ENCODE results near the gene PHB1.
"Not testable (repeated sequence)": the region's sequence is repeated elsewhere in the genome, so short reads cannot be mapped to it uniquely, and the experiment has no call there.

Gene PHB1

DNA sequence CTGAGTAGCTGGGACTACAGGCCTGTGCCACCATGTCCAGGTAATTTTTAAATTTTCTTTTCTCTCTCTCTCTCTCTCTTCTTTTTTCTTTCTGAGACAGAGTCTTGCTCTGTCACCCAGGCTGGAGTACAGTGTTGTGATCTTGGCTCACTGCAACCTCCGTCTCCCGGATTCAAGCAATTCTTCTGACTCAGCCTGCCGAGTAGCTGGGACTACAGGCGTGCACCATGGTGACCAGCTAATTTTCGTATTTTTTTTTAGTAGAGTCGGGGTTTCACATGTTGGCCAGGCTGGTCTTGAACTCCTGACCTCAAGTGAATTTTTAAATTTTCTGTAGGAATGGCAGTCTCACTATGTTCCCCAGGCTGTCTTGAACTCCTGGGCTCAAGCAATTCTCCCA, 41.6 kb downstream of the PHB1 start:
- DNase-seq, result no peak

DNA sequence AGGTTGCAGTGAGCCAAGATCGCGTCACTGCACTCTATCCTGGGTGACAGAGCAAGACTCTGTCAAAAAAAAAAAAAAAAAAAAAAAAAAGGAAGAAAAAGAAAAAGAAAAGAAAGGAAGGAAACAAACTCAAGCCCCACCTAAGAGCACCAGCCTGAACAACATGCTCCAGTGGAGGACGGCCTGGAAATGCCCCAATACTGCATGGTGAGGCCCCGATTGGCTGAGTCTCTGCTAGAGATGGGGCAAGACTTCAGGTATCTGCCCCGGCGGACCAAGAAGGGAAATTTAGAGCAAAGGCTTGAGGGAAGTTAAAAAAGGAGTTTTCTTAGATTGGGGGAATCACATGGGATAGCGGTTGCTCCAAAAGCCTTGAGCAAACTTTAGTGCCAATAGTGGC, 42.3 kb downstream of the PHB1 start:
- DNase-seq, result no peak

DNA sequence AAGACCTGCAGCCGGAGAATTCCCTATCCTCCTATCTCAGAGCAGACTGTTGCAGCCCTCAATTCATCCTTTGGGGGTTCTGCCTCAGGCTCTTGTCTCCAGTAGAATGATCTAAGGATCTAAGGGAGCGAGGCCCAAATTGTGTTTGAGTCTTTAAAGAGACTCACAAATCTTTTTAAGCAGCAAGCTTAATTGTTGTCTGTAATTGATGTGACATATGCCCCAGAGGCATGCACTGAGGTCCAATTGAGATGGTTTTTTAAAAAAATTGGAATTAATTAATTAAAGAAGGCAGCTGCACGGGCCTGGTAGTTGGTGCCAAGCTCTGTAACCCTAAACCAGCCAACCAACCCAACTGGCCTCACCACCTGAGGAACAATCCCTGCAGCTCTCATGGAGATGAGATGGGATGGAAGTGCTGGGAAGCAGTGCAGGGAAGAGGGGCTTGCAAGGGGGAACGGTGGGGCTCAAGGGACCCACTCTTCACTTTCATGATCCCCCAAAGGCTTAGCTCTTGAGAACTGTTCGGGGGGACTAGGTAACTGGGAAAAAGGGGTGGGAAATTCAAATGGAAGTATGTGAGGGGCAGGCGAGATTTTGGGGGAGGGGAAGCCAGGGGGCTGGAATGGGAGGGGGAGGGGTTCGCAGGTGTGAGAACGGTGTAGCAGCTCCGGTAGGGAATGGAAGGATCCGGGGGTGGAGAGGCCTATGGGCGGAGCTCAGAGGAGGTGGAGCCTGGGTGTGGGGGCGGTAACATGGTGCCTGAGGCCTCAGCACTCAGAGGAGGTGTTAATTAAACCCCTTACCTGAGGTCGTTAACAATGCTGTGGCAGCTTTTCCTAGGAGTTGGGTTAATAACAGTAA, 43.5 kb downstream of the PHB1 start:
- DNase-seq, result no peak

DNA sequence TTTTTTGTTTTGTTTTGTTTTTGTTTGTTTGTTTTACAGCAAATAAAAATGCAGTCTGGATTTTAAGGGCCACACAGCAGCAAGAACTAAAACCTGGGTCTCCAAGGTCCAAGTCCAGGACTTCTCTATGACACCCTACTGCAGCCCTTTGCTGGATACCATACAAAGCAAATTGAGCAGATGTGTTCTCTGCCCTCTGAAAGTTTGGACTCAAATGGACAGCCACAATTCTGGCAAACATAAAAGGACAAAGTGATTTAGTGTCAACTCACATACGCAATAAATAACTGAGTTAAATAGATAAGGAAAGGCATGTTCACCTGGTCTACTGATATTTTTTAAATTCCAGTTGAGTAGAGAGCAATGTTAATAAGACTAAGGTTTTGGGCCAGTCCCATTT, 44.9 kb downstream of the PHB1 start:
- no peak for DNase-seq

DNA sequence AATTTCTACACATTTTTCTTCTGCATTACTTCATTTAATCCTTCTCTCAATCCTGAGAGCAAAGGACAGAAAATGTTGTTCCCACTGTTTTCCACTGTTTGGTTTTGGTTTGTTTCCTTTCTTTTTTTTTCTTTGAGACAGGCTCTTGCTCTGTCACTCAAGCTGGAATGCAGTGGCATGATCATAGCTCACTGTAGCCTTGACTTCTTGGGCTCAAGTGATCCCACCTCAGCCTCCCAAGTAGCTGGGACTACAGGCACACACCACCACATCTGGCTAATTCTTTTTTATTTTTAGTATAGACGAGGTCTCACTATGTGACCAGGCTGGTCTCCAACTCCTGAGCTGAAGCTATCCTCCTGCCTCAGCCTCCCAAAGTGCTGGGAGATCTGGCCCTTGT, 45.6 kb downstream of the PHB1 start:
- no peak for DNase-seq

DNA sequence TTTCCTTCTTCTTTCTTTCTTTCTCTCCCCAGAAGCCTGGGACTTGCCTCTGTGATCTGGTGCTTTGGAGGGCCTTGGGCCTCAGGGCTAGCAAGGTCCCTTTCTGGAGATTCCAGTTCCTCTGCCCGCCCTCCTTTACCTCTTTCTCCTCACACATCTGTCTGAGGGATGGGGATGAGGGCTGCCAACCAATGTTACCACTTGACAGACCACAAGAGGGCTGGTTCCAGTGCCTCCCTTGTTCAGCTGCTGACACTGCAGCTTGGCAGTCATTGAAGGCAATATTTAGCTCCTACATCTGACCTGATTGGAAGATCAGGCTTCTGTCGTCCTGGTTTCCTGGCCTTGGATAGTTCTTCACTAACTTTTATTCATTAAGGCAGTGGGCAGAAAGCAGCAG, 49.0 kb downstream of the PHB1 start:
- DNase-seq, result peak; percentile 30 to 37

DNA sequence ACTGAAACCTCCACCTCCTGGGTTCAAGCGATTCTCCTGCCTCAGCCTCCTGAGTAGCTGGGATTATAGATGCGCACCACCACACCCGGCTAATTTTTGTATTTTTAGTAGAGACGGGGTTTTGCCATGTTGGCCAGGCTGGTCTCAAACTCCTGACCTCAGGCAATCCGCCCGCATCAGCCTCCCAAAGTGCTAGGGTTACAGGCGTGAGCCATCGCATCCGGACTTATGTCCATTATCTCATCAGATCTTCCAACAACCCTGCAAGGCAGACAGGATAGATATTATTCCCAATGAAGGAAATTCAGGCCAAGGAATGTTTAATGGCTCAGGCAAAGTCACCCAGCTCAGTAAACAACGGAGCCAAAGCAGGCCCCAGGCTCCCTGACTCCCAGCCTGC, 49.6 kb downstream of the PHB1 start:
- DNase-seq, result not testable (repeated sequence)

DNA sequence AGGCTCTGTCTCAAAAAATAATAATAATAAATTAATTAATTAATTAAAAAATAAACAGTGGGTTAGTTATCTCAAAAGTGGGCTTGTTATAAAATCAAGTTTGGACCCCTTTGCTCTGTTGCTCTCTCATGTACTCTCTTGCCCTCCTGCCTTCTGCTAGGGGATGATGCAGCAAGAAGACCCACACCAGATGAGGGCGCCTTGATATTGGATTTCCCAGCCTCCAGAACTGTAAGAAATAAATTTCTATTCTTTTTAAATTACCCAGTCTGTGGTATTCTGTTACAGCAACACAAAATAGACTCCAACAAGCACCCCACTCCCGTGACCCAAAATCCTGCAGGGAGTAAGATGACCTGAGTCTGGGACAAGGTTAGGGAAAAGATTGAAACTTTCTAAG, 50.6 kb downstream of the PHB1 start:
- DNase-seq, result no peak

DNA sequence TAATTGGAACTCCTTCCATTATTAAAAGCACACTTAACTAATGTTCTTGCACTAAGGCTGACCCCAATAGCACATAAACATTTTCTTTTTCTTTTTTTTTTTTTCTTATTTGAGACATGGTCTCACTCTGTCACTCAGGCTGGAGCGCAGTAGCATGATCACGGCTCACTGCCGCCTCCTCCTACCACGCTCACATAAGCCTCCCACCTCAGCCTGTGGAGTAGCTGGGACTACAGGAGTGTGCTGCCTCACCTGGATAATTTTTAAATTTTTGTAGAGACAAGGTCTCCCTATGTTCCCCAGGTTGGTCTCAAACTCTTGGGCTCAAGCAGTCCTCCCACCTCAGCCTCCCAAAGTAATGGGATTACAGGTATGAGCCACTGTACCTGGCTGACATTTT, 51.4 kb downstream of the PHB1 start:
- DNase-seq, result no peak

DNA sequence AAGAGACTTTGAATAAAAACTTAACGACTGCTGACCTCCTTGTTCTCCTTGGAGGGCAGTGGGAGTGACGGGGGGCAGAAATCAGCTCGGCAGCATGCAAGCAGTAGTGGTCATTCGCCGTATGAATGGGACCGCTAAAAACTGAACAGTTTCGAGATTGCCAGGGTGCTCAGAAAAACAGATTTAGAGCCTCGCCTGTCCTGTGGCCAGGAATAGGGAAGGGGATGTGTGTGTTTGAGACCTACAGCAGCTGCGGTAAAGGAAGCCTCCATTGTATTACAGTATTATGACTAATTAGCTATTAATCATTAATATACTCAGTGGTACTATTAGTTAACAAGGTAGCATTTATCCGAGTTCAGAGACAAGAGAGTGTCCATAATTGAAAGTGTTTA, 52.0 kb downstream of the PHB1 start:
- no peak for DNase-seq

DNA sequence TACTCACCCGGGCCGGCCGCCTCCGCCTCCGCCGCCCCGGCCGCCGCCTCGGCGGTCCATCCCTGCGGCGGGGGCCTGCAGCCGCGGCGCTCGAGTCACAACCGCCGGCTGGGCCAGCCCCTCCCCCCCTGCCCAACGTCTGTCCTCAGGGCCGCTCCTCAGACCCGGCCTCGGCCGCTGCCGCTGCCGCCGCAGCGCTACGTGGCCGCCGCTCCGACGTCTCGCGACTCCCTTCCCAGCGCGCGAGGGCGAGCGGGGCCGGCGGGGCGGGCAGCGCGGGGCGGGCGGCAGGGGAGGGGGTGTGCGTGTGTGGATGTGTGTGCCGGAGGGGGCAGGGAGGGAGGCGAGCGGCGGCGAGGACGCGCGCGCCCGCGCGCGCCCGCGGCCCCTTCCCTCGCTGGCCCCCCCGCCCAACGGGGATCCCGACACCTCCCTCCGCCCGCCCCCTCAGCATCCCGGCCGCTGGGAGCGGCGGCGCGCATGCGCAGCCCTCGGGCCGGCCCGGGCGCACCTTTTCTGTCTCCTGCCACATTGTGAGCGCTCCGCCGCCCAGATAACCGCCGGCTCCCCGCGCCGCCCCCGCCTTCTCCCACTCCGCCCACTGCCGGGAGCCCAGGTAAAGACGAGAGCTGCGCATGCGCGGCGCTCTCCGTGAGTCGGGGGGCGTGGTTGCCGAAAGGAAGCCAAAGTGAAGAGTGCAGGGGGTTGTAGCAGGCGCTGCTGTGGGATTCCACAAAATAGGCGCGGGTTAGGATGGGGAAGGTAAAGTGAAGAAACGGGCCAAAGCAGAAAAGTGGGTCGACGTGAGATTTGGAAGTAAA, 52.6 kb downstream of the PHB1 start, which contains the start of gene ZNF652:
TSS of gene ZNF652 (minus strand) at position 349 of the 821 bp plus-strand sequence. CDS start 44,525 bp downstream, outside the sequence.
- DNase-seq, result peak; percentile 87 to 90

DNA sequence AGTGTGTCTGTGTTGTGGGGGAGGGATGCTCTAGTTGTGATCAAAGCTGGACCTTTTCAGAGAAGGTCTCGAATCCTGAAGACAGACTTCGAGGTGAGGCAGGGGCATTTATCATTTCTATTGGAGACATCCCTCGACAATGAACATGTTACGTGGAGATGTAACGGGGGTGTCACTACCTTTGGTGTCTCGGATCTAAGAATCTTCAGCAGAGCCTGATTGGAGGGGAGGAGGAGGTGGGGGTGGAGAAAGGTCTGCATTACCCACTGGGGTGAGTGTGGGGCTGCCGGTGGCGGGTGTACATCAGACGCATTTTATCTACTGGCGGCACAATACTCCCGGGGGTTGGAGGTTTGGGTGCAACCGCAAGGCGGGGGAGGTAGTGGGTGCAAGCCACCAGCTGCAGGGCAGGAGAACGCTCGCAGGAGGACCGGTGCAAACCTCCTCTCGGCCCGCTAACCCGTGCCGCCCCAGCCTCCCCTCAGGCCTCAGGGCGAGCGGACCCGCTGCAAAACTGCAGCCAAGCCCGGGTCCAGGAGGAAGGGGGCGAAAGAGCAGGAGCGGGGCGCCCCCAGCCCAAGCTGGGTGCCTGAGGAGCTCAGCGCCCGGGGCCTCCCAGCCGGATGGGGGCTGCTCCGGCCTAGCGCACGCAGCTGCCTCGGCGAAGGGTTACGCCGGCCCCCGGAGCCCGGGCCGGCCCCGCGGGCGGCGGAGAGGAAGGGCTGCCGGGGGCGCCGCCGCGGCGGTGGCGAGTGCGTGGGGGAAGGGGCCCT, 53.4 kb downstream of the PHB1 start:
- DNase-seq, result peak; percentile 40 to 57

DNA sequence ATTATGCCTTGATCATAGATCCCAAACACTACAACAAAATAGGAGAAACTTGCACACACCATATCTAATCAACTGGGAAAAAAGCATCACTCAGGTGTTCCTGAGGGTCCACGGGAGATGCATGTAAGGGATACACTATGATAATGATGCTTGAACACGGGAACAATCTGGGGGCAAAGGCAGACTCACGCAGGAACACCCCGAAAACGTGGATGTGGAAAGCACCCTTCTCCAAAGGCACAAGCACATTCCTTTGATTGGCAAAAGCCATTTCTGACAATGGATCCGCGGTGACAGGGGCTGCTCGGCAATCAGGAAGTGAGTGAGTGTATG, 53.9 kb downstream of the PHB1 start:
- DNase-seq, result no peak

DNA sequence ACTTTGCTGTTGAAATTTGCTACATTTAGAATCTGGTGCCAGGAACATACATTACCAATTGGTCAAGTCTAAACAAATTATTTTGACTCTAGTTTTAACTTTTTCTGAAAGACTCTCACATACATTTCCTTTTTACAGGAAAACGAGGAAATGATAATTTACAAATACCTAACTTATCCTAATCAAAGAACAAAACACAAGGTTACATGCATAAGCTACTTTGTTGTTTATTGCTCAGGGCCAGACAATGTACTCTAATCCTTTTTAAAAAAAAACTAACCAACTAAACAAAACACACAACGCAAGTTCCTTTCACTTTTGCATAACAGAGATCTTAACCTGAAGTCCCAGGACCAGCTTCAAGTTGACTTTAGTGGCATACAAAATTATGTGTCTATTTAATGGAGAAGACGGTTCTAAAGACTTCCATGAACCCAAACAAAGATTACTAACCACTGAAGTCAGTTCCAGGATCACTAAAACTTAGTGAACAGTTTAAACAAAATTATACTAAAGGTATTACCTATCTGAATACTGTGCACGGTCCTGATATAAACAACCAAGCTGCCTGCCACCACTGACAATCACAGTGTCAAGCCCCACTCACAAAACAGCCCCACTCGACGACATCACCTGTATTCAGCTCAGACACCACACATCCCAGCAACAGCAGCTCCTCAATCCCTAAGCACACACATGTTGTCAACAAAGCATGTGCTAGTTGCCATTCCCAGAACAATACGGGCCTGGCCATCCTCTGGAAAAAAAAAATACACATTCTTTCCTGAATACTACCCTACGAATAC, 54.5 kb downstream of the PHB1 start:
- no peak for DNase-seq

DNA sequence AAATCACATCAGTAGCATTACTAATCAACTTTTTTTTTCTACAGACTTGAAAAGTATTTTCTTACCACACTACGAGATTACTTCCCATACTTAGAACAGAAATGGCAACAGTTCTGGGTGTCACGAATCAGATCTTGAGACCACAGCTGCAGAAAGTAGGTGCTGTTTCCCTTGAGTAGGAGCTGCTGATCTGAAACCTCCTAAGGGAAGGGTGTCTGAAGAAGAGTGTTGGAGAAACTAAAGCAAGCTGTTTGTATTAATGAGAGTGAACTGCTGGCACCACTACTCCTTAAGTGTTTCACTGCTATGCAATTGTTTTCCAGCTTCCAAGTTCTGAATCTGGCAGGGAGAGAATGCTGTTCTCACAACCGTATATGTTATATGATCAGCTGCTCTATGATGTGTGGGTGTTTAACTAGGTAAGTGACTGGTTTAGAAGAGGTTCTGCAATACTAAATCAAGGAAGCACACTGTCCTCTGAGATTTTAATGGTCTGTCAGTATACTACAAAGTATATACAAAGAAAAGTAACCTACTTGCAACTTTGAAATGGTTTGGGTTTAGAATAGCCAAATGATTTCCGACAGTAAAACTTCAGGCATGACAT, 55.9 kb downstream of the PHB1 start:
- DNase-seq, result peak in 1 of 2 donors; percentile 30

DNA sequence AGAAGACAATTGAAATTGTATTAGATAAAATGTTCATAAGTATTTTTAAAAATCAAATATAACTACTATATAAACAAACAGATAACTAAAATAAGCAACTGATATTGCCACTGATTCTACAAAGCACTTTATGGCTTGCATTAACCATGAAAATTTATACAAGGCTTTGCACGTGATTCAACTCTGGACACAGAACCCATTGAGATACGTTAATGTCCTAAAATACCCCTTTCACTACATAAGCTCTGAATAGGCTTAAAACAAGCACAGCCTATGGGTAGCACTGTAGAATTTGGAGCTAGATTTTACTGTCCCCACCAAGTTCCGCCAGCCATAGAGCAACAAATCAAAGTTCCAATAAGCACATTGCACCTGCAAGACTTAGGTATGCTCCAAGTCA, 57.2 kb downstream of the PHB1 start:
- DNase-seq, result peak in 1 of 2 donors; percentile 7

DNA sequence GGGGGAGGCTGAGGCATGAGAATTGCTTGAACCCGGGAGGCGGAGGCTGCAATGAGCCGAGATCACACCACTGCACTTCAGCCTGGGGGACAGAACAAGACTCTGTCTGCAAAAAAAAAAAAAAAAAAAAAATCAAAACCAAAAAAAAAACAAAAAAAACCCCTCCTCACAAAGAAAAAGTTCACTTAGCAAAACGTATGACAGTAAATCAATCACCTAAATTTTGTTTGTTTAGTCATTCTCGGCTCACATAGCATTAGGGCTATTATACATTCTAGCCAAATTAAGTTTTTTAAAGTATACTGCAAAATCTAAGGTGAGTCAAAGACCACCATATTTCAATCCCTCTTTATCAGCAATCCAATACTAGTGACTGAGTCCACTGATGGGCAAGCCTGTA, 58.4 kb downstream of the PHB1 start:
- DNase-seq, result no peak
